Thoracic aorta (tissue), 2 donors: ENCODE data around the gene PTS. TPM values are rescaled to one million over a fixed set of nuclear protein-coding genes. Genes with fewer than 3 reads are reported as not detected.

Experiments used
- ATAC-seq: fragments of 150-250 bp; one replicate; pipeline ENCODE4 v1.8.0; 2017; ENCODE audit warnings: low read depth; ENCODE audit not compliant: insufficient number of reproducible peaks, low FRiP score
- DNase-seq: peaks from one replicate; pipeline ENCODE4 v3.0.0-alpha.2; 2020; ENCODE audit warnings: low spot score
- H3K27ac ChIP-seq, 2 donors: fragments of 200-600 bp; sonication (generic); 1 replicate in 1 of 2; 2 replicates in 1 of 2; pipeline ENCODE4 v1.5.1; 2016; ENCODE audit warnings: mild to moderate bottlenecking in 2 of 2, moderate library complexity in 2 of 2
- H3K27me3 ChIP-seq: fragments of 200-600 bp; sonication (generic); replicated peaks from 2 replicates; pipeline ENCODE4 v1.6.0; 2016; ENCODE audit warnings: mild to moderate bottlenecking; ENCODE audit not compliant: insufficient read depth
- H3K36me3 ChIP-seq: fragments of 200-600 bp; sonication (generic); one replicate; pipeline ENCODE4 v1.5.1; 2016
- H3K4me1 ChIP-seq, 2 donors: fragments of 200-600 bp; sonication (generic); 1 replicate in 1 of 2; 2 replicates in 1 of 2; pipeline versions ENCODE4 v1.5.1 to v1.6.0; 2016; ENCODE audit warnings: low read depth in 2 of 2, mild to moderate bottlenecking in 1 of 2; ENCODE audit not compliant: control insufficient read depth in 1 of 2
- H3K4me3 ChIP-seq: fragments of 200-600 bp; sonication (generic); 2 replicates; pipeline ENCODE4 v1.5.1; 2016; ENCODE audit warnings: mild to moderate bottlenecking
- H3K9me3 ChIP-seq: fragments of 200-600 bp; sonication (generic); 2 replicates; pipeline ENCODE4 v1.5.1; 2016
- total RNA-seq, 2 donors: library from RNA; depleted of rRNA; stranded (reverse); fragments of >200 nt; gene quantifications; one replicate each; pipeline versions ENCODE4 v1.1.0 to v1.2.3, GENCODE V29; 2016
- TF ChIP-seq, protein P1 (sequence below): fragments of 200-600 bp; sonication (generic); IDR thresholded peaks from one replicate; pipeline ENCODE4 v1.5.1; 2019; ENCODE audit warnings: antibody characterized with exemption

Gene PTS
- total RNA-seq, 2 donors from 2014 or later, result 22.1 to 27.3 TPM

DNA sequence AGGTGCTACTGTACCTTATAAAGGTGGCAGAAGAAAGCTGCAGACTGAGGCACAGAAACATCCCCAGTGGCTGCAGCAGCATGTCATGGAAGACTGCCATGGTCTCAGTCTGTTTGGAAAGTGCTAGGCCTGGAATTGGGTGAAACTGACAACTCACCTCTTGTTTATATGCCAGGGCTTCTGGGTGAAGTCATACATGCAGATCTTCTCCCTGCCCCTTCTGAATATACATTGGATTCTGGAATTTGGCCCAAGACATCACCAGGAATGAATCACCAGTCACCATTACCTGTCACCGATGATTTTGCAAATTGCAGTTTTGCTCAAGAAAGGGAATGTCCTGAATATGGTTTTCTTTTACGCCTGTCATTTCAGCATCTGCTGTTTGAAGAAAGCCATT is 34.3 kb downstream of the PTS start, which contains the start of gene PLET1:
Gene PLET1 (minus strand): TSS at position 371 of the 400 bp plus-strand sequence. CDS start 271 bp downstream, at position 100.
- no peak for DNase-seq
- no peak within 1 kb of the TSS for H3K27ac ChIP-seq
- no peaks in the 10 kb centered on the region for H3K4me1 ChIP-seq
- no peak for ATAC-seq
- TF ChIP-seq, protein P1, sequence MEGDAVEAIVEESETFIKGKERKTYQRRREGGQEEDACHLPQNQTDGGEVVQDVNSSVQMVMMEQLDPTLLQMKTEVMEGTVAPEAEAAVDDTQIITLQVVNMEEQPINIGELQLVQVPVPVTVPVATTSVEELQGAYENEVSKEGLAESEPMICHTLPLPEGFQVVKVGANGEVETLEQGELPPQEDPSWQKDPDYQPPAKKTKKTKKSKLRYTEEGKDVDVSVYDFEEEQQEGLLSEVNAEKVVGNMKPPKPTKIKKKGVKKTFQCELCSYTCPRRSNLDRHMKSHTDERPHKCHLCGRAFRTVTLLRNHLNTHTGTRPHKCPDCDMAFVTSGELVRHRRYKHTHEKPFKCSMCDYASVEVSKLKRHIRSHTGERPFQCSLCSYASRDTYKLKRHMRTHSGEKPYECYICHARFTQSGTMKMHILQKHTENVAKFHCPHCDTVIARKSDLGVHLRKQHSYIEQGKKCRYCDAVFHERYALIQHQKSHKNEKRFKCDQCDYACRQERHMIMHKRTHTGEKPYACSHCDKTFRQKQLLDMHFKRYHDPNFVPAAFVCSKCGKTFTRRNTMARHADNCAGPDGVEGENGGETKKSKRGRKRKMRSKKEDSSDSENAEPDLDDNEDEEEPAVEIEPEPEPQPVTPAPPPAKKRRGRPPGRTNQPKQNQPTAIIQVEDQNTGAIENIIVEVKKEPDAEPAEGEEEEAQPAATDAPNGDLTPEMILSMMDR, result no peak
- no peak within 1 kb of the TSS for H3K4me3 ChIP-seq
- H3K36me3 ChIP-seq, result no peaks in the 10 kb centered on the region
- H3K9me3 ChIP-seq, result no peaks in the 10 kb centered on the region
- H3K27me3 ChIP-seq, result no peaks in the 10 kb centered on the region

GRCh38 chr11:112265659-112266409 is 39.6 kb downstream of the PTS start:
- H3K27ac ChIP-seq, result no peak overlapping the region
- H3K4me1 ChIP-seq, result no peaks in the 10 kb centered on the region
- no peak for DNase-seq
- ATAC-seq, result no peak
- TF ChIP-seq, protein P1, result no peak
- no peaks in the 10 kb centered on the region for H3K36me3 ChIP-seq
- no peaks in the 10 kb centered on the region for H3K9me3 ChIP-seq
- H3K4me3 ChIP-seq, result no peak overlapping the region
- no peaks in the 10 kb centered on the region for H3K27me3 ChIP-seq

DNA sequence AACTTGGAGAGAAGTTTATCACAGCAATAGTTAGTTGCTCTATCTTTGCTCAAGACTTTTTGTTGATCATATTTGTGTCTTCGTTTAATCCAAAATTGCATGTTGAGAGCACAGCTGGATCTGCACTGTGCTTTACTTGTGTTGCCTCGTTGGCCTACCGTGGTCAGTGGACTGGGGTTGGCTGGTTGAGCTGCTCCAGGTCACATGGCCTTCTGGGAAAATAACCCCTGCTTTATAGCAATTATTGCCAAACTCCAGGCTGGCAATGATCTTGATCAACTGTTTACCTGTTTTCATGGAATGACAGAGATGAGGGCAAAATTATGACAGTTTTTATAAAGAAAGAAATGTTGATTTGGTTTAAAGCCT is 40.2 kb downstream of the PTS start:
- Histone ChIP-seq H3K27ac (no peak overlapping the region), H3K9me3 (no peaks in the 10 kb centered on the region), H3K4me1 (no peaks in the 10 kb centered on the region), H3K4me3 (no peak overlapping the region), H3K36me3 (no peaks in the 10 kb centered on the region), H3K27me3 (no peaks in the 10 kb centered on the region)
- DNase-seq (no peak), ATAC-seq (no peak)
- TF ChIP-seq, protein P1, result no peak

- ATAC-seq (no peak), DNase-seq (no peak)
- Histone ChIP-seq H3K4me1 (no peaks in the 10 kb centered on the region), H3K27me3 (no peaks in the 10 kb centered on the region), H3K27ac (no peak overlapping the region), H3K4me3 (no peak overlapping the region), H3K36me3 (no peaks in the 10 kb centered on the region), H3K9me3 (no peaks in the 10 kb centered on the region)
- TF ChIP-seq, protein P1, result no peak
These were observed 41.0 kb downstream of the PTS start for GRCh38 chr11:112267188-112267591.

DNA sequence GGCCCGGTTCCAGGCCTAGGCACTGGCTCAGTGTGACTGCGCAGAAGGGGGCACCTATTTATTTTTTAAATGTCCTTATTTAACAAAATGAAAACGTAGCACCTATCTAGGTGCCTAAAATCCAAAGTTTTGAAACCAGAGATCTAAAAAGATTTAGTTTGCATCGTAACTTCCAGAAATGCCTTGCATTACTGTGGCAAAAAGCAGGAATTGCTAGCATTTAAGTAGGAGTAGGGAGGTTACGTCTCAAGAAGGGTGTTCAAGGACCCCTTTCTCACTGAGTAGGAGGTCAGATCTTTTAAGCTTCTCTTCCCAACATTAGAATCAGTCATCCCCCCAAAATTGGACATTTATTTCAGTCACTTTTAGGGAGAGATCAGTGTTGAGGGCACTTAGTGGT is 42.2 kb downstream of the PTS start:
- DNase-seq (no peak), ATAC-seq (no peak)
- Histone ChIP-seq H3K27ac (no peak overlapping the region), H3K27me3 (no peaks in the 10 kb centered on the region), H3K36me3 (no peaks in the 10 kb centered on the region), H3K4me3 (no peak overlapping the region), H3K4me1 (no peaks in the 10 kb centered on the region), H3K9me3 (no peaks in the 10 kb centered on the region)
- TF ChIP-seq, protein P1, result no peak
